ENCODE measurements around the gene CCDC137.

Gene CCDC137

GRCh38 chr17:81690549-81690948 is 24.0 kb downstream of the CCDC137 start:
- Mint-ChIP-seq H3K9me3 (no peaks in the 10 kb centered on the region), H3K4me3 (no peak overlapping the region), H3K27me3 (ENCODE audit: low read depth) (no peaks in the 10 kb centered on the region), H3K27ac (no peak overlapping the region), H3K36me3 (ENCODE audit: low read depth) (peaks cover 40% of the 10 kb centered on the region), H3K4me1 (no peaks in the 10 kb centered on the region)
- TF ChIP-seq, protein P1, sequence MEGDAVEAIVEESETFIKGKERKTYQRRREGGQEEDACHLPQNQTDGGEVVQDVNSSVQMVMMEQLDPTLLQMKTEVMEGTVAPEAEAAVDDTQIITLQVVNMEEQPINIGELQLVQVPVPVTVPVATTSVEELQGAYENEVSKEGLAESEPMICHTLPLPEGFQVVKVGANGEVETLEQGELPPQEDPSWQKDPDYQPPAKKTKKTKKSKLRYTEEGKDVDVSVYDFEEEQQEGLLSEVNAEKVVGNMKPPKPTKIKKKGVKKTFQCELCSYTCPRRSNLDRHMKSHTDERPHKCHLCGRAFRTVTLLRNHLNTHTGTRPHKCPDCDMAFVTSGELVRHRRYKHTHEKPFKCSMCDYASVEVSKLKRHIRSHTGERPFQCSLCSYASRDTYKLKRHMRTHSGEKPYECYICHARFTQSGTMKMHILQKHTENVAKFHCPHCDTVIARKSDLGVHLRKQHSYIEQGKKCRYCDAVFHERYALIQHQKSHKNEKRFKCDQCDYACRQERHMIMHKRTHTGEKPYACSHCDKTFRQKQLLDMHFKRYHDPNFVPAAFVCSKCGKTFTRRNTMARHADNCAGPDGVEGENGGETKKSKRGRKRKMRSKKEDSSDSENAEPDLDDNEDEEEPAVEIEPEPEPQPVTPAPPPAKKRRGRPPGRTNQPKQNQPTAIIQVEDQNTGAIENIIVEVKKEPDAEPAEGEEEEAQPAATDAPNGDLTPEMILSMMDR (IDR thresholded peaks at IDR 0.05; ENCODE audit: unreplicated experiment in 3 of 3) = no peak

GRCh38 chr17:81691196-81691595 is 24.7 kb downstream of the CCDC137 start:
- H3K4me1 Mint-ChIP-seq = no peaks in the 10 kb centered on the region
- no peak overlapping the region for H3K4me3 Mint-ChIP-seq
- no peaks in the 10 kb centered on the region for H3K27me3 Mint-ChIP-seq (ENCODE audit: low read depth)
- no peaks in the 10 kb centered on the region for H3K9me3 Mint-ChIP-seq
- no peak overlapping the region for H3K27ac Mint-ChIP-seq
- peaks cover 39% of the 10 kb centered on the region for H3K36me3 Mint-ChIP-seq (ENCODE audit: low read depth)
- TF ChIP-seq, protein P1 (IDR thresholded peaks at IDR 0.05; ENCODE audit: unreplicated experiment in 3 of 3) = no peak

- Mint-ChIP-seq H3K4me3 (no peak overlapping the region), H3K27me3 (ENCODE audit: low read depth) (no peaks in the 10 kb centered on the region), H3K9me3 (no peaks in the 10 kb centered on the region), H3K36me3 (ENCODE audit: low read depth) (peaks cover 36% of the 10 kb centered on the region), H3K4me1 (no peaks in the 10 kb centered on the region), H3K27ac (no peak overlapping the region)
- TF ChIP-seq, protein P1 (IDR thresholded peaks at IDR 0.05; ENCODE audit: unreplicated experiment in 3 of 3) = no peak
These were observed 25.1 kb downstream of the CCDC137 start for GRCh38 chr17:81691608-81692007.

- H3K27me3 Mint-ChIP-seq (ENCODE audit: low read depth) = no peaks in the 10 kb centered on the region
- H3K9me3 Mint-ChIP-seq = no peaks in the 10 kb centered on the region
- H3K4me3 Mint-ChIP-seq = no peak overlapping the region
- TF ChIP-seq, protein P1 (IDR thresholded peaks at IDR 0.05; ENCODE audit: unreplicated experiment in 3 of 3) = no peak
- H3K27ac Mint-ChIP-seq = no peak overlapping the region
- H3K4me1 Mint-ChIP-seq = no peaks in the 10 kb centered on the region
- peaks cover 46% of the 10 kb centered on the region for H3K36me3 Mint-ChIP-seq (ENCODE audit: low read depth)
These were observed 27.1 kb downstream of the CCDC137 start for GRCh38 chr17:81693509-81694210.

GRCh38 chr17:81694810-81695209 is 28.3 kb downstream of the CCDC137 start:
- TF ChIP-seq, protein P1 (IDR thresholded peaks at IDR 0.05; ENCODE audit: unreplicated experiment in 3 of 3) = no peak
- no peak overlapping the region for H3K4me3 Mint-ChIP-seq
- H3K4me1 Mint-ChIP-seq = no peaks in the 10 kb centered on the region
- H3K27me3 Mint-ChIP-seq (ENCODE audit: low read depth) = no peaks in the 10 kb centered on the region
- peaks cover 45% of the 10 kb centered on the region for H3K36me3 Mint-ChIP-seq (ENCODE audit: low read depth)
- no peaks in the 10 kb centered on the region for H3K9me3 Mint-ChIP-seq
- no peak overlapping the region for H3K27ac Mint-ChIP-seq

- H3K27ac Mint-ChIP-seq = no peak overlapping the region
- TF ChIP-seq, protein P1 (IDR thresholded peaks at IDR 0.05; ENCODE audit: unreplicated experiment in 3 of 3) = no peak
- H3K4me1 Mint-ChIP-seq = no peaks in the 10 kb centered on the region
- H3K9me3 Mint-ChIP-seq = no peaks in the 10 kb centered on the region
- peaks cover 41% of the 10 kb centered on the region for H3K36me3 Mint-ChIP-seq (ENCODE audit: low read depth)
- H3K4me3 Mint-ChIP-seq = no peak overlapping the region
- no peaks in the 10 kb centered on the region for H3K27me3 Mint-ChIP-seq (ENCODE audit: low read depth)
These were observed 28.7 kb downstream of the CCDC137 start for GRCh38 chr17:81695211-81695610.

Data from nephron (organoid).